ENCODE measurements around the gene AFAP1.

AFAP1 gene

GRCh38 chr4:7933651-7934510 lies 5.8 kb downstream of the AFAP1 start:
- Histone ChIP-seq H3K9me2 (replicated peaks; ENCODE audit: low read depth, low read length) (no peaks in the 10 kb centered on the region), H2AFZ (ENCODE audit: low read length) (no peak overlapping the region), H4K20me1 (ENCODE audit: insufficient read depth, low read length, poor library complexity, severe bottlenecking) (no peaks in the 10 kb centered on the region), H3K4me2 (ENCODE audit: low read depth, low read length, poor library complexity, severe bottlenecking) (no peak overlapping the region), H3K79me2 (ENCODE audit: insufficient read depth, low read length) (no peaks in the 10 kb centered on the region), H3F3A (ENCODE audit: low read depth) (no peaks in the 10 kb centered on the region), H3K36me3 (ENCODE audit: insufficient read depth, low read length) (no peaks in the 10 kb centered on the region), H3K4me3 (ENCODE audit: low read length, poor library complexity, severe bottlenecking) (no peak overlapping the region), H3K9me3 (ENCODE audit: insufficient read depth, low read depth, low read length) (no peaks in the 10 kb centered on the region), H3K4me1 (ENCODE audit: insufficient read depth, low read length, poor library complexity, severe bottlenecking) (no peaks in the 10 kb centered on the region), H3K27me3 (ENCODE audit: insufficient read depth, low read length, poor library complexity, severe bottlenecking) (no peaks in the 10 kb centered on the region), H3K9ac (ENCODE audit: low read depth, low read length, poor library complexity, severe bottlenecking) (no peak overlapping the region)
- no peak for TF ChIP-seq EZH2phosphoT487 (IDR thresholded peaks at IDR 0.05; ENCODE audit: borderline replicate concordance)
- TF ChIP-seq, protein P1, sequence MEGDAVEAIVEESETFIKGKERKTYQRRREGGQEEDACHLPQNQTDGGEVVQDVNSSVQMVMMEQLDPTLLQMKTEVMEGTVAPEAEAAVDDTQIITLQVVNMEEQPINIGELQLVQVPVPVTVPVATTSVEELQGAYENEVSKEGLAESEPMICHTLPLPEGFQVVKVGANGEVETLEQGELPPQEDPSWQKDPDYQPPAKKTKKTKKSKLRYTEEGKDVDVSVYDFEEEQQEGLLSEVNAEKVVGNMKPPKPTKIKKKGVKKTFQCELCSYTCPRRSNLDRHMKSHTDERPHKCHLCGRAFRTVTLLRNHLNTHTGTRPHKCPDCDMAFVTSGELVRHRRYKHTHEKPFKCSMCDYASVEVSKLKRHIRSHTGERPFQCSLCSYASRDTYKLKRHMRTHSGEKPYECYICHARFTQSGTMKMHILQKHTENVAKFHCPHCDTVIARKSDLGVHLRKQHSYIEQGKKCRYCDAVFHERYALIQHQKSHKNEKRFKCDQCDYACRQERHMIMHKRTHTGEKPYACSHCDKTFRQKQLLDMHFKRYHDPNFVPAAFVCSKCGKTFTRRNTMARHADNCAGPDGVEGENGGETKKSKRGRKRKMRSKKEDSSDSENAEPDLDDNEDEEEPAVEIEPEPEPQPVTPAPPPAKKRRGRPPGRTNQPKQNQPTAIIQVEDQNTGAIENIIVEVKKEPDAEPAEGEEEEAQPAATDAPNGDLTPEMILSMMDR (conservative IDR thresholded peaks at IDR 0.05; ENCODE audit: low read length) = no peak

DNA sequence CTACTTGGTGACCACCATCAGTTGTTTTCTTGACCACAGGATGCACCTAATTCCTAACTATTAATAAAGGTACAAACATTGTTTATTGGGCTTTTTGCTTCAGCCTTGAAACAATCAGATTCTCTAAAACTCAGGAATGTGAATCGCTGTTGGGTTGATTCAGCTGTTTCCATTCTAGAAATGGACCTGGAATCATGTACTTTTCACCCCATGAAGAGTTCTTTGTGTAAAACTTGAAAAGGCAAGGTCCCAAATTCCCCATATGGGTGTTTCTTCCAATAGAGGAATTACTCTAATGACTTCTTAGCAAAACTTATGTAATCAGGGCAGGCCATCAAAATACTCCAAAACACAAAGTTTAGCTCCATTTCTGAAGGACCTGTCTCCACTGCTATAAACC lies 7.4 kb downstream of the AFAP1 start:
- H3F3A ChIP-seq (ENCODE audit: low read depth) = no peaks in the 10 kb centered on the region
- no peak overlapping the region for H3K9ac ChIP-seq (ENCODE audit: low read depth, low read length, poor library complexity, severe bottlenecking)
- no peak overlapping the region for H3K4me2 ChIP-seq (ENCODE audit: low read depth, low read length, poor library complexity, severe bottlenecking)
- no peak overlapping the region for H3K4me3 ChIP-seq (ENCODE audit: low read length, poor library complexity, severe bottlenecking)
- no peaks in the 10 kb centered on the region for H3K36me3 ChIP-seq (ENCODE audit: insufficient read depth, low read length)
- no peaks in the 10 kb centered on the region for H3K79me2 ChIP-seq (ENCODE audit: insufficient read depth, low read length)
- no peak overlapping the region for H2AFZ ChIP-seq (ENCODE audit: low read length)
- TF ChIP-seq EZH2phosphoT487 (IDR thresholded peaks at IDR 0.05; ENCODE audit: borderline replicate concordance) = no peak
- H4K20me1 ChIP-seq (ENCODE audit: insufficient read depth, low read length, poor library complexity, severe bottlenecking) = no peaks in the 10 kb centered on the region
- H3K27me3 ChIP-seq (ENCODE audit: insufficient read depth, low read length, poor library complexity, severe bottlenecking) = no peaks in the 10 kb centered on the region
- no peaks in the 10 kb centered on the region for H3K9me3 ChIP-seq (ENCODE audit: insufficient read depth, low read depth, low read length)
- no peaks in the 10 kb centered on the region for H3K9me2 ChIP-seq (replicated peaks; ENCODE audit: low read depth, low read length)
- no peaks in the 10 kb centered on the region for H3K4me1 ChIP-seq (ENCODE audit: insufficient read depth, low read length, poor library complexity, severe bottlenecking)

DNA sequence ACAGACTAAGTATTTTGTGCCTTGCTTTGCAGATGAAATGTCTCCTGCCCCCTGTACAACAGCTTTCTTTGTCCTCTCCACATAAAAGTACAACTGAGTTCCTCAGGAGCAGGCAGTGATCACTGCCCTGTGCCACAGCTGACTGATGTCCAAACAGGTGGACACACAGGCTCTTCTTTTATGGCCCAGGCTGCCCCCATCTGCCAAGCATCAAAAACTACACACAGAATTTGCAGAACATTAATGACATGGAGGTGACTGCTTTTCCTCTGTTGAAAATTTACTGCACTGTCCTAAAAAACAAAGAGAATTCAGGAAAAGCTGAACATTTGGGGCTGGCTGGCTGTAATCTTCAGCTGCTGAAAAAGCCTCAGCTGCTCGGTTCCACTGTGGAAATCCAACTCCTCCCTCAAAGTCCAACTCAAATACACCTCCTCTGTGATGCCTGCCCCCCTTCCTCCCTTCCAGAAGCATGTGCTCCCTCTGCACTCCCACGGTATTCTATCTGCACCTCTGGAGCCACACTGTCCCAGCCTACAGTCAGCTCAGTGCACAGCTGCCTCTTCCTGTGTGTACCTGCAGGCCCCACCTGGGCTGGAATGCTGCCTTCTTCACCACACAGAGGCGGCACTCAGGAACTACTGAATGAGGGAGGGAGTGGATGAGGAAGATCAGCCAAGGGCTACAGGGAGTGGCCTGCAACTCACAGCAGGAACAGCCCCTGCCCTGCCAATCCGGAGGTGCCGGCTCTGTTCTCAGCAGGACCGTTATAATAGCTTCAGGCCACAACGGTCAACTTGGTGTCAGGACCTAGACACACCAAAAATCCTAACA lies 10.3 kb downstream of the AFAP1 start:
- no peaks in the 10 kb centered on the region for H3F3A ChIP-seq (ENCODE audit: low read depth)
- H3K9me2 ChIP-seq (replicated peaks; ENCODE audit: low read depth, low read length) = no peaks in the 10 kb centered on the region
- H2AFZ ChIP-seq (ENCODE audit: low read length) = no peak overlapping the region
- no peaks in the 10 kb centered on the region for H3K36me3 ChIP-seq (ENCODE audit: insufficient read depth, low read length)
- H3K9ac ChIP-seq (ENCODE audit: low read depth, low read length, poor library complexity, severe bottlenecking) = no peak overlapping the region
- no peaks in the 10 kb centered on the region for H4K20me1 ChIP-seq (ENCODE audit: insufficient read depth, low read length, poor library complexity, severe bottlenecking)
- no peaks in the 10 kb centered on the region for H3K27me3 ChIP-seq (ENCODE audit: insufficient read depth, low read length, poor library complexity, severe bottlenecking)
- no peaks in the 10 kb centered on the region; the same call in 1 of the 2 replicates for H3K9me3 ChIP-seq (ENCODE audit: insufficient read depth, low read depth, low read length)
- no peak overlapping the region for H3K4me2 ChIP-seq (ENCODE audit: low read depth, low read length, poor library complexity, severe bottlenecking)
- H3K79me2 ChIP-seq (ENCODE audit: insufficient read depth, low read length) = no peaks in the 10 kb centered on the region
- TF ChIP-seq, protein P1 (conservative IDR thresholded peaks at IDR 0.05; ENCODE audit: low read length) = no peak
- TF ChIP-seq EZH2phosphoT487 (IDR thresholded peaks at IDR 0.05; ENCODE audit: borderline replicate concordance) = no peak
- no peaks in the 10 kb centered on the region for H3K4me1 ChIP-seq (ENCODE audit: insufficient read depth, low read length, poor library complexity, severe bottlenecking)
- H3K4me3 ChIP-seq (ENCODE audit: low read length, poor library complexity, severe bottlenecking) = no peak overlapping the region

Data from Loucy (cell line).